HG02852 (cell line): ENCODE results near the gene PCDHGB1.
"Not testable (repeated sequence)": the region's sequence is repeated elsewhere in the genome, so short reads cannot be mapped to it uniquely, and the experiment has no call there.

Experiments
- ATAC-seq: cut with Tn5 transposase; IDR thresholded peaks from one replicate; pipeline ENCODE4 v1.9.1; 2021; ENCODE audit warnings: mild to moderate bottlenecking, moderate library complexity; ENCODE audit not compliant: unreplicated experiment

The PCDHGB1 gene

GRCh38 chr5:141345327-141345726, 4.6 kb upstream of the PCDHGB1 start:
- no peak for ATAC-seq

GRCh38 chr5:141346017-141346416, 3.9 kb upstream of the PCDHGB1 start:
- not testable (repeated sequence) for ATAC-seq

- ATAC-seq = no peak
Observed at GRCh38 chr5:141351591-141351990, 1.7 kb downstream of the PCDHGB1 start.

- no peak for ATAC-seq
Observed at GRCh38 chr5:141354900-141355469, 5.1 kb downstream of the PCDHGB1 start, which contains the start of gene PCDHGA4. PCDHGA4 (plus strand) TSS chr5:141355021; CDS start chr5:141355108, 87 bp downstream.

- no peak for ATAC-seq
Observed at GRCh38 chr5:141355641-141356040, 5.7 kb downstream of the PCDHGB1 start.

- ATAC-seq = no peak
Observed at GRCh38 chr5:141356133-141356532, 6.2 kb downstream of the PCDHGB1 start.

- ATAC-seq = no peak
Observed at GRCh38 chr5:141356950-141357349, 7.1 kb downstream of the PCDHGB1 start.

GRCh38 chr5:141359790-141360426, 10.0 kb downstream of the PCDHGB1 start, which contains the start of gene PCDHGB2:
PCDHGB2 (plus strand) TSS chr5:141359994; CDS start chr5:141360136, 142 bp downstream.
- no peak for ATAC-seq

- no peak for ATAC-seq
Observed at GRCh38 chr5:141360685-141361084, 10.8 kb downstream of the PCDHGB1 start.

GRCh38 chr5:141362719-141363118, 12.8 kb downstream of the PCDHGB1 start:
- no peak for ATAC-seq

- ATAC-seq = no peak
Observed at GRCh38 chr5:141363952-141364660, 14.2 kb downstream of the PCDHGB1 start, which contains the start of gene PCDHGA5. PCDHGA5 (plus strand) TSS chr5:141364162; CDS start chr5:141364331, 169 bp downstream.

- no peak for ATAC-seq
Observed at GRCh38 chr5:141366016-141366896, 16.4 kb downstream of the PCDHGB1 start.

- ATAC-seq = peak; percentile 77
Observed at GRCh38 chr5:141369994-141370848, 20.3 kb downstream of the PCDHGB1 start, which contains the start of gene PCDHGB3. PCDHGB3 (plus strand) TSS chr5:141370242; CDS start chr5:141370395, 153 bp downstream.

- no peak for ATAC-seq
Observed at GRCh38 chr5:141371572-141372475, 21.9 kb downstream of the PCDHGB1 start.

GRCh38 chr5:141373673-141374317, 23.9 kb downstream of the PCDHGB1 start, which contains the start of gene PCDHGA6:
PCDHGA6 (plus strand) TSS chr5:141373891; CDS start chr5:141374084, 193 bp downstream.
- no peak for ATAC-seq

- ATAC-seq = no peak
Observed at GRCh38 chr5:141374627-141375026, 24.7 kb downstream of the PCDHGB1 start.

- ATAC-seq = not testable (repeated sequence)
Observed at GRCh38 chr5:141375444-141376155, 25.7 kb downstream of the PCDHGB1 start.
